ENCODE measurements around the gene BHLHE40. TPM values are rescaled to one million over a fixed set of nuclear protein-coding genes. Genes with fewer than 3 reads are reported as not detected.
A peak's percentile ranks its signal among the peaks of the same experiment; 100 is the strongest.

BHLHE40 gene
- total RNA-seq, 1 donor from 2014 or later, result 174 TPM

GRCh38 chr3:4976109-4976508, 3.1 kb upstream of the BHLHE40 start:
- DNase-seq (ENCODE audit: low read depth), result no peak
- Histone ChIP-seq H3K4me3 (ENCODE audit: low read depth, low read length) (no peak overlapping the region), H3K27me3 (ENCODE audit: control insufficient read depth, insufficient read depth, low read length) (no peaks in the 10 kb centered on the region), H3K36me3 (ENCODE audit: control insufficient read depth, insufficient read depth, low read length) (no peaks in the 10 kb centered on the region)
- peak; percentile 73 for TF ChIP-seq CTCF (IDR thresholded peaks at IDR 0.05; ENCODE audit: insufficient read depth, low read length, poor library complexity, severe bottlenecking)

GRCh38 chr3:4977001-4977852, 2.0 kb upstream of the BHLHE40 start:
- Histone ChIP-seq H3K27me3 (ENCODE audit: control insufficient read depth, insufficient read depth, low read length) (no peaks in the 10 kb centered on the region), H3K4me3 (ENCODE audit: low read depth, low read length) (peak overlapping the region; percentile 95), H3K36me3 (ENCODE audit: control insufficient read depth, insufficient read depth, low read length) (no peaks in the 10 kb centered on the region)
- DNase-seq (ENCODE audit: low read depth), result no peak
- no peak for TF ChIP-seq CTCF (IDR thresholded peaks at IDR 0.05; ENCODE audit: insufficient read depth, low read length, poor library complexity, severe bottlenecking)

- no peak for DNase-seq (ENCODE audit: low read depth)
- H3K27me3 ChIP-seq (ENCODE audit: control insufficient read depth, insufficient read depth, low read length), result no peaks in the 10 kb centered on the region
- H3K4me3 ChIP-seq (ENCODE audit: low read depth, low read length), result peak overlapping the region; percentile 95
- H3K36me3 ChIP-seq (ENCODE audit: control insufficient read depth, insufficient read depth, low read length), result peaks cover 2% of the 10 kb centered on the region
- no peak for TF ChIP-seq CTCF (IDR thresholded peaks at IDR 0.05; ENCODE audit: insufficient read depth, low read length, poor library complexity, severe bottlenecking)
Measured at GRCh38 chr3:4977853-4978203, 1.4 kb upstream of the BHLHE40 start.

GRCh38 chr3:4978204-4978965, 852 bp upstream of the BHLHE40 start:
- no peak for TF ChIP-seq CTCF (IDR thresholded peaks at IDR 0.05; ENCODE audit: insufficient read depth, low read length, poor library complexity, severe bottlenecking)
- Histone ChIP-seq H3K4me3 (ENCODE audit: low read depth, low read length) (peak overlapping the region; percentile 95), H3K36me3 (ENCODE audit: control insufficient read depth, insufficient read depth, low read length) (peaks cover 6% of the 10 kb centered on the region), H3K27me3 (ENCODE audit: control insufficient read depth, insufficient read depth, low read length) (no peaks in the 10 kb centered on the region)
- DNase-seq (ENCODE audit: low read depth), result peak; percentile 94

GRCh38 chr3:4978966-4979427, 240 bp upstream of the BHLHE40 start:
- TF ChIP-seq CTCF (IDR thresholded peaks at IDR 0.05; ENCODE audit: insufficient read depth, low read length, poor library complexity, severe bottlenecking), result no peak
- DNase-seq (ENCODE audit: low read depth), result no peak
- Histone ChIP-seq H3K4me3 (ENCODE audit: low read depth, low read length) (peak overlapping the region; percentile 95), H3K36me3 (ENCODE audit: control insufficient read depth, insufficient read depth, low read length) (peaks cover 6% of the 10 kb centered on the region), H3K27me3 (ENCODE audit: control insufficient read depth, insufficient read depth, low read length) (no peaks in the 10 kb centered on the region)

All from kidney epithelial cell (primary cell).